ENCODE results near the gene IFNLR1. TPM values are rescaled to one million over a fixed set of nuclear protein-coding genes. Genes with fewer than 3 reads are reported as not detected.

The IFNLR1 gene
- total and polyA plus RNA-seq, 12 donors: 0.51 to 3.7 (median 2.4) TPM

DNA sequence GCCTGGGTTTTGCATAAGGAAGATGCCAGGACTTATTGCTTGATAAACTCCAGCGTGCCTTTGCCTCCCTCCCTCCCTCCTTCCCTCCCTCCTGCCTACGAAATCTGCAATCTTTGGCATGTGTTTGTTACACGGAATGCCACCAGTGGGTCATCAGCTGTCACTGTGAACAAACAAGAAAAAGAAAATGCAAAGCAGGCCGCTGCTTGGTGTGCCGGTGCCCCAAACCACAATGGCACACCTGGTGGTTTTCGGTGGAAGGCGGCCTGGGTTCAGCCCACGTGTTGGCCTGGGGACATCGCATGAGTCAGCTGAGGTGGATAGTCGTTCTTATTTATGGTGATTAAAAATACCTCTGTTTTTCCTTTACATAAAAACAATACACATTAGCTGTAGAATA, 16.3 kb upstream of the IFNLR1 start:
- ATAC-seq: no peak
- H3K9me3 ChIP-seq: no peaks in the 10 kb centered on the region
- H3K27ac ChIP-seq: no peak overlapping the region
- no peaks in the 10 kb centered on the region for H3K36me3 ChIP-seq
- H3K27me3 ChIP-seq: peaks cover 0 to 25% (median 0%) of the 10 kb centered on the region in 7 donors
- no peak for DNase-seq
- intact Hi-C loops (cut with DNase I): loop anchor here in 5 of 10 donors (2.0 to 10.0 kb wide), 6 partner anchors 91 to 431 kb away; no protein-coding TSS in a partner anchor
- H3K4me1 ChIP-seq: peaks cover 0 to 17% (median 4%) of the 10 kb centered on the region in 9 donors
- no peak overlapping the region for H3K4me3 ChIP-seq
- TF ChIP-seq, protein P1, sequence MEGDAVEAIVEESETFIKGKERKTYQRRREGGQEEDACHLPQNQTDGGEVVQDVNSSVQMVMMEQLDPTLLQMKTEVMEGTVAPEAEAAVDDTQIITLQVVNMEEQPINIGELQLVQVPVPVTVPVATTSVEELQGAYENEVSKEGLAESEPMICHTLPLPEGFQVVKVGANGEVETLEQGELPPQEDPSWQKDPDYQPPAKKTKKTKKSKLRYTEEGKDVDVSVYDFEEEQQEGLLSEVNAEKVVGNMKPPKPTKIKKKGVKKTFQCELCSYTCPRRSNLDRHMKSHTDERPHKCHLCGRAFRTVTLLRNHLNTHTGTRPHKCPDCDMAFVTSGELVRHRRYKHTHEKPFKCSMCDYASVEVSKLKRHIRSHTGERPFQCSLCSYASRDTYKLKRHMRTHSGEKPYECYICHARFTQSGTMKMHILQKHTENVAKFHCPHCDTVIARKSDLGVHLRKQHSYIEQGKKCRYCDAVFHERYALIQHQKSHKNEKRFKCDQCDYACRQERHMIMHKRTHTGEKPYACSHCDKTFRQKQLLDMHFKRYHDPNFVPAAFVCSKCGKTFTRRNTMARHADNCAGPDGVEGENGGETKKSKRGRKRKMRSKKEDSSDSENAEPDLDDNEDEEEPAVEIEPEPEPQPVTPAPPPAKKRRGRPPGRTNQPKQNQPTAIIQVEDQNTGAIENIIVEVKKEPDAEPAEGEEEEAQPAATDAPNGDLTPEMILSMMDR (IDR thresholded peaks at IDR 0.05): no peak
- WGBS, 2 donors: 69 to 71% methylated on average over 10 of the region's 10 CpGs

DNA sequence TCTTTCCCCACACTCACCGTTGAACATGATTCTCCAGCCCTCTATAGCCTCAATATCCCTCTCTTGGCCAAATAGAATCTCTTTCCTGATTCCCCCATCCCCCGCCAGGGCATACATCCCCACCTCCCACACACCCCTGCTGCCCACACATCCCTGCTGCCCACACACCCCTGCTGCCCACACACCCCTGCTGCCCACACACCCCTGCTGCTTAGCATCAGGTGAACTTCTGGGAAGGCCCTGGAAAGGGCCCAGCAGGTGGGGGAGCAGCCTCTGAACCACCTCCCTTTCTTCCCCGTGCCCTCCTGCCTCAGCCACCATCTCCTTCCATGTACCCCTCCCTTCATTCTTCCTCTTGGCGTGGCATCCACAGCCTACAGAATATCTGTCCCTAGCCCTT, 15.9 kb upstream of the IFNLR1 start:
- TF ChIP-seq, protein P1 (IDR thresholded peaks at IDR 0.05): no peak
- DNase-seq (no peak), ATAC-seq (no peak)
- peaks cover 0 to 17% (median 4%) of the 10 kb centered on the region in 9 donors for H3K4me1 ChIP-seq
- H3K9me3 ChIP-seq: no peaks in the 10 kb centered on the region
- H3K27me3 ChIP-seq: peaks cover 0 to 25% (median 0%) of the 10 kb centered on the region in 7 donors
- 82 to 83% methylated on average over 4 of the region's 4 CpGs for WGBS, 2 donors
- H3K36me3 ChIP-seq: no peaks in the 10 kb centered on the region
- intact Hi-C loops (cut with DNase I): loop anchor here in 7 of 10 donors (1.0 to 10.0 kb wide), 8 partner anchors 92 to 432 kb away; no protein-coding TSS in a partner anchor
- H3K4me3 ChIP-seq: no peak overlapping the region
- no peak overlapping the region for H3K27ac ChIP-seq

DNA sequence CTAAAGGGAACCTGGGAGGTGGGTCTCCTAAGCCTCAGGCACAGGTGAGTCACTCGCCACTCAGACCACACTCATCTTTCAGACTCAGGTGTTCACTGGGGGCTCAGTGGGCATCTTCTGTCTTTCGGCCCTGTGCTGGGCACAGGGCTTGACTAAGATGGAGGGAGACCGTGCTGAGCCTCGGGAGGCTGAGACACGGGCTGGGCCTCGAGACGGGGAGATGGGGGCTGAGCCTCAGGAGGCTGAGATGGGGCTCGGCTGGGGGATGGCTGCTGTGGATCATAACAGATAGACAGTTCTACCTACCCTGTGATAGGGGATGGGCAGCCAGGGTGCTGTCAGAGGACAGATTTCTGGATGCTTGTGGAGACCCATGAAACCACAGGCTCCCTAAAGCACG, 15.5 kb upstream of the IFNLR1 start:
- intact Hi-C loops (cut with DNase I): loop anchor here in 7 of 10 donors (1.0 to 10.0 kb wide), 8 partner anchors 92 to 432 kb away; no protein-coding TSS in a partner anchor
- Histone ChIP-seq H3K27ac (no peak overlapping the region), H3K9me3 (no peaks in the 10 kb centered on the region), H3K36me3 (no peaks in the 10 kb centered on the region), H3K4me1 (peaks cover 0 to 17% (median 4%) of the 10 kb centered on the region in 9 donors), H3K4me3 (no peak overlapping the region), H3K27me3 (peaks cover 0 to 25% (median 0%) of the 10 kb centered on the region in 7 donors)
- 93 to 94% methylated on average over 9 of the region's 9 CpGs for WGBS, 2 donors
- ATAC-seq (peak in 1 of 8 donors; percentile 27), DNase-seq (no peak)
- TF ChIP-seq, protein P1 (IDR thresholded peaks at IDR 0.05): no peak

DNA sequence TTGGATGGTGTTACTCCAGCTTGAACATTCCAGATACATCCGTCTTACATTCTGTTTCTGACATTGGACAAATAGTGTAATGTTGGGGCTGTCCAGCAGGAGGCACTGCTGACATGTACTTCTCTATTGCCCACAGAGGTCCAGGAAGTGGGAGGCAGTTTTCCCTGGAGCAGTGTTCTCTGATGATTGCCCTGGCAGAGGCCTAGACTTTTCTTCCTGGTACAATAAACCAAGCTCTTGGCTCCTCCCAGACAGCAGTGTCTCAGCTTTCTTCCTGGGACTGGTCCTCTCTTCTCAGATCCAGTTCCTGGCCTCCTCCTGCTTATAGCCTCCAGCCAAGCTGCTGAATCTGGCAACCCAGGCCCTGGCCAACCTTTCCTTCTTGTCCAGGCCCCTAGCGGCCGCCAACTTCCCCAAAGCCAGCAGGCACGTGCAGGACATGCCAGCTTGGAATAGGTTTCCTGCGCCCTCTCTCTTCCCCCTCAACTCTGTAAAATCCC, 14.9 kb upstream of the IFNLR1 start:
- intact Hi-C loops (cut with DNase I): loop anchor here in 8 of 10 donors (1.0 to 10.0 kb wide), 8 partner anchors 93 to 433 kb away; no protein-coding TSS in a partner anchor
- Histone ChIP-seq H3K27me3 (peaks cover 0 to 20% (median 0%) of the 10 kb centered on the region in 7 donors), H3K27ac (peak overlapping the region in 1 of 10 donors; percentile 42), H3K9me3 (no peaks in the 10 kb centered on the region), H3K4me1 (peaks cover 0 to 17% (median 4%) of the 10 kb centered on the region in 9 donors), H3K36me3 (no peaks in the 10 kb centered on the region), H3K4me3 (no peak overlapping the region)
- 51 to 63% methylated on average over 5 of the region's 5 CpGs for WGBS, 2 donors
- DNase-seq (peak; percentile 44 to 79), ATAC-seq (peak; percentile 68 to 86 (median 72))
- TF ChIP-seq, protein P1 (IDR thresholded peaks at IDR 0.05): peak; percentile 57 to 86 (median 77)
